ENCODE measurements around the gene ZNF563.
"Not testable (repeated sequence)": the region's sequence is repeated elsewhere in the genome, so short reads cannot be mapped to it uniquely, and the experiment has no call there.

ZNF563 gene

GRCh38 chr19:12333162-12334159 lies at the start of gene ZNF563:
TSS of gene ZNF563 (minus strand) at chr19:12333633. CDS start at chr19:12333482, 151 bp downstream.
- DNase-seq = peak; percentile 99

DNA sequence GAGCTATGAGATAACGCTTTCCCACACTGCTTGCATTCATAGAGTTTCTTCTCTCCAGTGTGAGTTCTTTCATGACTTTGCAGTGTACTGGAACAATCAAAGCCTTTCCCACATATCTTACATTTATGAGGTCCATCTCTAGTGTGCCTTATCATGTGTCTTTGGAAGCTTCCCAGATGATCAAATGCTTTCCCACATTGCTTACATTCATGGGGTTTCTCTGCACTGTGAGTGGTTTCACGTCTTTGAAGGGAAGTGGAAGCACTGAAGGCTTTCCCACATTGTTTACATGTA lies 47.0 kb upstream of the ZNF563 start:
- no peak for DNase-seq

GRCh38 chr19:12379732-12380443 lies 46.5 kb upstream of the ZNF563 start:
- DNase-seq = no peak

- no peak for DNase-seq
Measured at GRCh38 chr19:12374026-12374425, 40.6 kb upstream of the ZNF563 start.

DNA sequence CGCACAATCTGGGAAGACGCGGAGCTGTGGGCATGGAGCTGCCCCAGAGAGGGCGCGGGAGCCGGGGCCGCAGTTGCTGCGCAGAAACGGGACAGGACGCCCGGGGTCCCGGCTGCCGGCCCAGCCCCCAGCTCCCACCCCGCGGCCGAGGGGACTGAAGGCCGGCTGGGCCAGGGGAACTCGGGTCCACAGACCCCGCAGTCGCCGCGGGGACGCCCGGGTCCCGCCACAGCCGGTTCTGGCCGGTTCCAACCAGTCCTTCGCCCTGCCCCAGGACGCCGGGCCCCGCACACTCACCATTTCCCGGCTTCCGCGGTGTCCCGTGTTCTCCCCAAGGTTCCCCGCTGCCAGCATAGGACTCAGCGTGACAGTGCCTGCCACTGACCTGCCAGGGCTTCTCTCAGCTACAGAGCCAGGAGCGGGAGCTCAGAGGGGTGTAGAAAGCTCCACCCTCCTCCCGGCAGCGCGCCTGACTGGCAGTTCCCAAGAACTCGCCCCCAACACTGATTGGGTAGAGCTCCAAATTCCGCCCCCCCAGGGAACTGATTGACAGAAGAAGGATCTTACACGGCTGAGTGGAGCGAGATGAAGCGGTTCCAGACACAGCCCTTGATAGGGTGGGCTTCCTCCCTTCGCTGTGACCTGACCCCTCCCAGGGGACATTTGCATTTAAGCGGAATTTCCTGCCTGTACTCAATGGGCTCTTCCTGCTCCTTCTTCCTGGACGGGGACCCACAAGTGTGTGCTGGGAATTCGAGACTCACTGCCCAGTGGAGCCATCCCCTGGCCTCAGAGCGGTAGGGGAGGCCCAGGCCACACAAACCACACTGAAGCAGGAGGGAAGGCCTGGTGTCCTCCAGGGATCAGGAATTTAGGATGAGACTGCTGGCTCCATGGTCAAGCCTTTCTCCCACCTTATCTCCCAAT lies 32.1 kb upstream of the ZNF563 start, which contains the start of gene ZNF442:
Gene ZNF442, minus strand, starts transcription at position 448 of the 927 bp plus-strand sequence. CDS start 2,052 bp downstream, outside the sequence.
- DNase-seq = peak; percentile 82

DNA sequence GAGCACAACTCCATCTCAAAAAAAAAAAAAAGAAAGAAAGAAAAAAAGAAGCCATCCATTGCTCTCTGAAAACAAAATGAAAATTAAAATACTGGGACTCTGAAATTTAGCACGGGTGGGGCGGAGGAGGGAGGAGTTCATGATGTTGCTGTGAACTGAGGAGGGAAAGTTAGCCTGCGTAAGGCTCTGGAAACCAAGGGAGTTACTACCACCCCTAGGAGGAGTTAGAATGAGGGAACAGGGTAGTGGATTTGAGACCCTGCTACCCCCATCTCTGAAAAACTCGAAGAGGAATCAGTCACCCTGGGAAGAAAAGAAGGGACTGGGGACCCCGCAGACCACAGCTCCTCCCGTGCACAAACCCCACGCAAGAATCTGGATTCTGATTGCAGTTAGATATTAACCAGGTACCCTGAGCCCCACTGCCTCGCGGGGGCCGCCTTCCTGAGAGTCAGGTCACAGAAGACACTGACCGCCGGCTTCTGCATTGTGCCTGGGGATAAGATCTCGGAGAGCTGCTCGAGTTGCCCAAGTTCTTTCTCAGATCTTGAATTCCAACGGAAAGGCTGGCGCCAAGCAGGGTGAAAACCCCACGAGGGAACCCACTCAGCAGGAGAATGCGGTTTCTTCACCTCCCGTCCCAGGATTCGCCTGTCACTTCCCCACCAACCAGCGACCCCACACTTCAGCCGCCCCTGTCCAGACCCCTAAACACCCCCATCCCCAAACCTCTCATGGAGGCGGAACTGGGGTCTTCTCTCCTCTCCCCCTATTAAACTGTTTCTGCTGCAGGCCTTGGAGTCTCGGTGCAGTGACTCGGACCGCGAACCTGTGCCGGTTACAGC lies 31.2 kb upstream of the ZNF563 start:
- DNase-seq = peak; percentile 1

- not testable (repeated sequence) for DNase-seq
Measured at GRCh38 chr19:12362236-12362635, 28.8 kb upstream of the ZNF563 start.

- DNase-seq = no peak
Measured at GRCh38 chr19:12353375-12353774, 19.9 kb upstream of the ZNF563 start.

GRCh38 chr19:12350890-12351197 lies 17.4 kb upstream of the ZNF563 start:
- no peak for DNase-seq

GRCh38 chr19:12350185-12350889 lies 16.9 kb upstream of the ZNF563 start:
- no peak for DNase-seq

- peak; percentile 7 for DNase-seq
Measured at GRCh38 chr19:12346896-12347295, 13.5 kb upstream of the ZNF563 start.

GRCh38 chr19:12345197-12345596 lies 11.8 kb upstream of the ZNF563 start:
- no peak for DNase-seq

DNA sequence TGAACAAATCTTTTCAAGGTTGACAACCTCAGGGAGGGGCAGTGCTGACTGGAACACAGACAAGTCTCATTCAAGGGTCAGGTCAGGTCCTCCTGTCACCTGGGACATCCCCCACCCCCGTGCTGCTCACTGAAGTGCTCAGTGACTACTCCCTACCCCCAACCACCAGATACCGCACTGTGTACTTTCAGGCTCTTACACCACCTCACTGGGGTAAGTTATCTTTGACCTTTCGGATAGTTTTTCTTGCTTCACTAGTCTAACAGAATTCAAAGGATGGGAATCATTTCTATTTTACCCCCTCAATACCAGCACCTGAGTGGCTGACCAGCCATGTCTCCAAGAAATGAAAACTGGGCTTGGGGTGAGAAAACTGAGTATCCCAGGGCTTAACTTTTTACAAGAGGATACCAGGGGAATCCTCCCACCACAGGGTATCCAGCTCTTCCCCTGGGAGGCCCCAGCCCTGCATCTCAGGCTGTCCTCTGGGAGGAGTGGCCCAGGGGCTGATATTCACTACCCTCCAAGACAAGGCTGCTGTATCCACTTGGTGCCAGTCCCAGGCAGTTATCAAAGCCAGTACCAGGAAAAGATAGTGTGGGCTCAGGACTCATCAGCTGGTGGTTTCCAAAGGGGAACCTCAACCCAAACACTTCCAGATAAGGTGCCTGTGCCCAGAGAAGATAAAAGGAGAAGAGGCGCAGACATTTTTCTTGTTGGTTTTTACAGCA lies 2.1 kb downstream of the ZNF563 start:
- DNase-seq = peak; percentile 82

DNA sequence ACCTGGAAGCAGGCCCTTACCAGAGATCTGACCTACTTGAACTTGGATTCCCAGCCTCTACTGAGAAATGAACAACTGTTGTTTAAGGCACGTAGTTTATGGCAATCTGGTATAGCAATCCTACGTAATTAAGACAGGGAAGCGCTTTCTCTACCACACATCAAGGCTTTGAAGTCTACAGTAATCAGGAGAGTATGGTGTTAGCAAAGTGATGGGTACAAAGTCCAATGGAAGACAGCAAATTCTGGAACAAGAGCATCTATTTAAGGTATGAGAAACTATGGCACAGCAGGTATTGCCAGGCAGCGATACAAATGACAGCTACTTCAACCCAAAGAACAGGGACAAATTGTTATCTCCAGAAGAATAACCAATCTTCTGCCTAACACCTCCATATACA lies 3.1 kb downstream of the ZNF563 start:
- no peak for DNase-seq

GRCh38 chr19:12325690-12326089 lies 7.7 kb downstream of the ZNF563 start:
- DNase-seq = no peak

DNA sequence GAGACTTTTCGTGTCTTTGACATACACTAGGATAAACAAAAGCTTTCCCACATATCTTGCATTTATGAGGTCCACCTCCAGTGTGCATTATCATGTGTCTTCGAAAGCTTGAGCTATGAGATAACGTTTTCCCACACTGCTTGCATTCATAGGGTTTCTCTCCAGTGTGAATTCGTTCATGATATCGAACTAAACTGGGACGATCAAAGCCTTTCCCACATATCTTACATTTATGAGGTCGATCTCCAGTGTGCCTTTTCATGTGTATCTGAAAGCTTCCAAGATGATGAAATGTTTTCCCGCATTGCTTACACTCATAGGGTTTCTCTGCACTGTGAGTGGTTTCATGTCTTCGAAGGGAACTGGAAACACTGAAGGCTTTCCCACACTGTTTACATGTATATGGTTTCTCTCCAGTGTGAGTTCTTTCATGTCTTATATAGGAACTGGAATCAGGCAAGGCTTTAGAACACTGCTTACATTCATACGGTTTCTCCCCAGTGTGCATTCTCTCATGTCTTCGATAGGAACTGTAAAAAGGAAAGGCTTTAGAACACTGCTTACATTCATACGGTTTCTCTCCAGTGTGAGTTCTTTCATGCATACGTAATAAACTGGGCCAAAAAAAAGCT lies 14.5 kb downstream of the ZNF563 start:
- DNase-seq = no peak

- DNase-seq = no peak
Measured at GRCh38 chr19:12314553-12314952, 18.9 kb downstream of the ZNF563 start.

DNA sequence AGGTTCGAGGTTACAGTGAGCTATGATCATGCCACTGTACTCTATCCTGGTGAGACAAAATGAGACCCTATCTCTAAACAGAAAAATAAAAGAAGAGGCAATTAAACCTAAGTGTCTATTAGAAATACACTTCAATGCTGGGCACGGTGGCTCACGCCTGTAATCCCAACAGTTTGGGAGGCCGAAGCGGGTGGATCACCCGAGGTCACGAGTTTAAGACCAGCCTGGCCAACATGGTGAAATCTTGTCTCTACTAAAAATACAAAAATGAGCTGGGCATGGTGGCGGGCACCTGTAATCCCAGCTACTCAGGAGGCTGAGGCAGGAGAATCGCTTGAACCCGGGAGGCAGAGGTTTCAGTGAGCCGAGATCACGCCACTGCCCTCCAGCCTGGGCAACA lies 24.5 kb downstream of the ZNF563 start:
- not testable (repeated sequence) for DNase-seq

DNA sequence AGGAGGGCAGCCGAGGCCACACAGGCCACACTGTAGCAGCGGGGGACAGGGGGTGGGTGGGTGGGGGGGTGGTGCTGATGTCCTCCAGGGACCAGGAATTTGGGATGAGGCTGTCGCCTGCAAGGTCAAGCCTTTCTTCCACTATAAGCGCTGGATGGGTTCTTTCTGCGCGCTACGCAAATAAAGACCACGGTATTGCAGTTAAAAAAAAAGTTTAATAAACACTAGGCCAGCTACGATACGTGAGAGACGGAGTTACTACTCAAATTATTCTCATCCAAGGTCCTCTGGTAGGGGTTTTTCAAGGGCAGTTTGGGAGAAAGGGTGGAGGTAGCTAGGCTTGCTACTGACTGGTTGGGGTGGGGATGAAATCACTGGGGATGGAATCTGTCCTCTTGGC lies 38.2 kb downstream of the ZNF563 start:
- DNase-seq = no peak
